GM19035 (cell line): ENCODE measurements around the gene KDM6B.

ENCODE experiments used
- ATAC-seq: cut with Tn5 transposase; IDR thresholded peaks from one replicate; pipeline ENCODE4 v1.9.1; 2021; ENCODE audit not compliant: unreplicated experiment

The KDM6B gene

DNA sequence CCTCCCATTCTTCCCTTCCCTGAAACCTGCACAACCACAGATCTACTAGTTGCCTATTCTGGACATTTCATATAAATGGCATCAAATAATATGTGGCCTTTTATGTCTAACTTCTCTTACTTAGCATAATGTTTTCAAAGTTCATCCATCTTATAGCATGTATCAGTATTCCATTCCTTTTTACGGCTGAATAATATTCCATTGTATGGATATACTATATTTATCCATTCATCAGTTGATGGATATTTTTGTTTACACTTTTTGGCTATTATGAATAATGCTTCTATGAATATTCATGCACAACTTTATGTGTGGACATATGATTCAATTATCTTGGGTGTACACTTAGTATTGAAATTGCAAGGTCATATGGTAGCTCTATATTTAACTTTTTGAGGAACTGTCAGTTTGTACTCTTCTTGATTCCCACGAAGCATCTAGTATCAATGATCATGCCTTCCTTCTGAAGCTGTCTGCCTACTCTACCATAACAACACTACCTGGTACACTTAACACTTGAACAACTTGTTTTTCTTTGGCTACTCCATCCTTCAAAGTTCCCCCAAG lies 41.9 kb downstream of the KDM6B start:
- no peak for ATAC-seq

DNA sequence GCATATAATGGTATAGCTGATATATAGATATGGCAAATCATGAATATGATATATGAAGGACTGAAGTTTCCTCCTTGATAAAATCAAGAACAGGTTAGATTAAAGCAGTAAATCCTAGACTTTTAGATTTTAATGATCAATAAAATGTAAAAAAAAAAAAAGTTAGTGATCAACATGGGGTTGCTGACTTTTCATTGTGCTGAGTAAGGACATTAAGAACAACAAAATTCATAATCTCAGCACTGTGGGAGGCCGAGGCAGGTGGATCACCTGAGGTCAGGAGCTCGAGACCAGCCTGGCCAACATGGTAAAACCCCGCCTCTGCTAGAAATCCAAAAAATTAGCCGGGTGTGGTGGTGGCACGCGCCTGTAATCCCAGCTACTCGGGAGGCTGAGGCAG lies 44.2 kb downstream of the KDM6B start:
- ATAC-seq, result no peak

DNA sequence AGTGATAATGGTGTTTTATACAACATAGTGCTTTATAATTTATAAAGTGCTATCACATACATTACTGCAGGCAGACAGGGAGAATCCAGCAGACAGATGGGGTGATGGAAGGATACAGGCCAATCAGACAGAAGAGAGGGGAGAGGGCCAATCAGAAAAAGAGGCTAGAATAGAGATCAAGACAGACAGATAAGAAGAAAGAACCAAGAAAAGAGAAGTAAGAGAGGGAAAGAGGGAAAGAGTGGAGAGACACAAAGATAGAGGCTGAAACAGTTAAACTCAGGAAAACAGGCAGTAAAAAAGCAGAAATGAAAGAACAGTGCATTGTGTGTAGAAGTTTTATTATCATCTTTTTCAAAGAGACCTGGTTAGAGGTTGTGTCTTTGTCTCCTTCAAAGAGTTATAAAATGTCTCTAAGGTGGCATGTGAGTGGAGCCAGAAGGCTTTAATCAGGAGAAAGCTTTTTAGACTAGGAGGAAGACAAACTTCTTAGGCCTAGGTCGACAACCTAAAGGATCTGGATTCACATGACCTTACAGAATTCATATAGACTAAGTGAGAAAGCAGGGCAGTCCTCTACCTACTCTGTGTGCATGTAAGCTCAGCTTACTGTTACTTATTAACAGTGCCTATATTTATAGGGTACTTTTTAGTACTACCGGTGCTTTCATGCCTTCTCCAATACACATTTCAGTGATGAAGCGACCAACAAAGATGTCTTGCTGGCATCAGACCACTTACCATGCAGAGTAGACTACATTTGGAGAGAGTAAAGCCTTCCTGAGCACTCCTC lies 46.3 kb downstream of the KDM6B start:
- ATAC-seq, result no peak

DNA sequence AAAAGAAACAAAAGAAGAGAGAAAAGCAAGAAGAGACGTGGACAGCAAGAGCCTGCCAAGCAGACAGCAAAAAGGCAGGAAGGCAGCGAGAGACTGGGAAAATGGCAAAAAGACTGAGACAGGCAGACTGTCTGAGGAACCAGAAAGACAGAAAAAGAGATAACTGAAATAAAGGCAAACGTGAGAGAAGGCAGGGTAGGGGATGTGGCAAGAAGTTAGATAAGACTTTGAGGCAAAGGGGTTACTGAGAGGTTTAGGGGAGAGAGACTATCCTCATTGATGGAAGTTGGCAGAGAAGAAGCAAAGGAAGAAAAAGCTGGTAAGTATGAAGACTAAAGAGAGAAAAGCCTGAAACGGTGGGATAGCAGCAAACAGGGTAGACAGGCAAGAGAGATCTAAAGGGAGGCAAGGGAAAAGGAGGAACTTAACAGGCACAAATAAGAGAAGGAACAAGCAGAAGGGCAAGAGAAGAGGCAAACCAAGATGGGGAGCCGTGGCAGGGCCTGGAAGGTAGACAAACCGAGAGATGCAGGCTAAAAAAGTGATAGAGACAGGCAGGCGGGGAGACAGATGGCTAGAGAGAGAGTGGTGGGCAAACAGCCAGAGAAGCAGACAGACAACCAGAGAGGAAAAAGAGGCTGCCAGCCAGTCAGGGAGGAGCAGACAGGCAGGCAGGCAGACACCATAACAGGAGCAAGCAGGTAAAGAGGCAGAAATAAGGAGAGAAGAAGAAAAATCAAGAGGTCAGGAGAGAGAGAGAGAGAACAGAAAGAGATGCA lies 47.4 kb downstream of the KDM6B start:
- ATAC-seq, result no peak

DNA sequence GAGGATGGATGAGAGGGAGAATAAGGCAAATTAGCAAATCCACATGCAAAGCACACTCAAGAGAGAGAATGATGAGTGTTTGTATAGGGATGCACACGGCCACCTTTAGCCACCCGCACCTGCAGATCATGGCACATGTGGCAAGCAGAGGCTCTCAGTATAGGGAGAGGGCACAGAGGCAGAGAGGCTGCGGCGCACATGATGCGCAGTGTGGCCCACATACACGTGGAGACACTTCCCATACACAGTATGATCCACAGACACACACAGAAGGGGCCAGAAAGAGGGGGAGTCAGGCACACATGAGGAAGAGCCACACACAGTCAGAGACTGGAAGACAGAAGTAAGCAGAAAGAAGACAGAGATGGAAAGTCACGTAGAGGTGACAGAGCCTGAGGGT lies 48.1 kb downstream of the KDM6B start:
- ATAC-seq, result no peak

DNA sequence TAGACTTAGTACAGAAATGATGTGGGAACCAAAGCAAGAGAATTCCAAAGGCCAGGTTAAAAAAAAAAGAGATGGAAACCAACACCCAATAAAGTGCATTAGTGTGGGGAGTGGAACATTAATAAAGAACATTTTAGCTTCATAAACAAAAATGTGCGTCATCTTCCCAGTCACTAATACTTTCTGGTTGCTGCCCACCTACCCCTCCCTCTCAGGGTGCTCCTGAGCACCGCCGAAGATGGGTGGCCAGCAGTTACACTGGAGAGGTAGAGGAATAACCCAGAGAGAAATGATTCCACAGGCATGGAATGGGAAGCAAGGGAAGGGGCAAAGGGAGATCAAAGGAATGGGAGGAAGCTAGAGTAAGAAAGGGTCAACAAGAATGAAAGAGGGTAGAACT lies 48.6 kb downstream of the KDM6B start:
- no peak for ATAC-seq
